ENCODE measurements around the gene BICDL1. TPM values are rescaled to one million over a fixed set of nuclear protein-coding genes. Genes with fewer than 3 reads are reported as not detected.

The BICDL1 gene
- total RNA-seq, 1 donor from 2014 or later: 42.4 TPM

- intact Hi-C loops (cut with micrococcal nuclease): no loop called here
These were observed 58.0 kb downstream of the BICDL1 start for GRCh38 chr12:120047072-120047471.

- intact Hi-C loops (cut with micrococcal nuclease): no loop called here
These were observed 59.2 kb downstream of the BICDL1 start for GRCh38 chr12:120048263-120048662.

- intact Hi-C loops (cut with micrococcal nuclease): no loop called here
These were observed 60.4 kb downstream of the BICDL1 start for GRCh38 chr12:120049426-120049825.

GRCh38 chr12:120051535-120051934, 62.5 kb downstream of the BICDL1 start:
- intact Hi-C loops (cut with micrococcal nuclease): no loop called here

- intact Hi-C loops (cut with micrococcal nuclease): no loop called here
These were observed 65.3 kb downstream of the BICDL1 start for GRCh38 chr12:120054293-120054692.

GRCh38 chr12:120055231-120056000, 66.4 kb downstream of the BICDL1 start:
- intact Hi-C loops (cut with micrococcal nuclease): no loop called here

- intact Hi-C loops (cut with micrococcal nuclease): no loop called here
These were observed 67.7 kb downstream of the BICDL1 start for GRCh38 chr12:120056739-120057138.

- intact Hi-C loops (cut with micrococcal nuclease): no loop called here
These were observed 71.2 kb downstream of the BICDL1 start for GRCh38 chr12:120060196-120060595.

GRCh38 chr12:120060717-120061116, 71.7 kb downstream of the BICDL1 start:
- intact Hi-C loops (cut with micrococcal nuclease): no loop called here

- intact Hi-C loops (cut with micrococcal nuclease): no loop called here
These were observed 72.7 kb downstream of the BICDL1 start for GRCh38 chr12:120061575-120062214.

GRCh38 chr12:120062976-120063579, 74.0 kb downstream of the BICDL1 start:
- intact Hi-C loops (cut with micrococcal nuclease): no loop called here

- intact Hi-C loops (cut with micrococcal nuclease): no loop called here
These were observed 75.3 kb downstream of the BICDL1 start for GRCh38 chr12:120064054-120064940.

GRCh38 chr12:120065472-120065871, 76.4 kb downstream of the BICDL1 start:
- intact Hi-C loops (cut with micrococcal nuclease): no loop called here

- intact Hi-C loops (cut with micrococcal nuclease): no loop called here
These were observed 77.3 kb downstream of the BICDL1 start for GRCh38 chr12:120066341-120066740.

- intact Hi-C loops (cut with micrococcal nuclease): no loop called here
These were observed 78.2 kb downstream of the BICDL1 start for GRCh38 chr12:120067084-120067869.

- intact Hi-C loops (cut with micrococcal nuclease): no loop called here
These were observed 78.9 kb downstream of the BICDL1 start for GRCh38 chr12:120067901-120068300.

GRCh38 chr12:120069278-120069677, 80.2 kb downstream of the BICDL1 start:
- intact Hi-C loops (cut with micrococcal nuclease): no loop called here

- intact Hi-C loops (cut with micrococcal nuclease): no loop called here
These were observed 82.5 kb downstream of the BICDL1 start for GRCh38 chr12:120071493-120072020.

GRCh38 chr12:120072472-120073249, 83.6 kb downstream of the BICDL1 start:
- intact Hi-C loops (cut with micrococcal nuclease): no loop called here
